Measurements from ENCODE around the gene C3orf22.

The C3orf22 gene

DNA sequence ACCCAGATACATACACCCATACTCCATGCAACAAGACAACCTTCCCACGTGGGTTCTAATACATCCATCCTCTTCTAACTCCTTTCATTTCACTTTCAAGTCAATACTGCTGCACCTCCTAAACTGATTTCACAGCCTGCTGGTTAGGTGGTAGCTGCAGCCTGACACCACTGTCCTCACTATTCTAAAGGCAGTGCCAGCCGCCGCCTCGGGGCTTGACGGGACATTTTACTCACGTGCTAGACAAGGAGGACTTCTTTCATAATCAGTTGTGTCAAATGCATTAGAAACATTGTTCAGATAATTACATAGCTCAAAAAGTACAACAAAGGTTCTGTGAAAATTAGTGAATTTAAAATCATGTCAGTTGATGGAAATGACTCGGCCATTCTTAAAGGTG lies 47.4 kb downstream of the C3orf22 start:
- DNase-seq = no peak

DNA sequence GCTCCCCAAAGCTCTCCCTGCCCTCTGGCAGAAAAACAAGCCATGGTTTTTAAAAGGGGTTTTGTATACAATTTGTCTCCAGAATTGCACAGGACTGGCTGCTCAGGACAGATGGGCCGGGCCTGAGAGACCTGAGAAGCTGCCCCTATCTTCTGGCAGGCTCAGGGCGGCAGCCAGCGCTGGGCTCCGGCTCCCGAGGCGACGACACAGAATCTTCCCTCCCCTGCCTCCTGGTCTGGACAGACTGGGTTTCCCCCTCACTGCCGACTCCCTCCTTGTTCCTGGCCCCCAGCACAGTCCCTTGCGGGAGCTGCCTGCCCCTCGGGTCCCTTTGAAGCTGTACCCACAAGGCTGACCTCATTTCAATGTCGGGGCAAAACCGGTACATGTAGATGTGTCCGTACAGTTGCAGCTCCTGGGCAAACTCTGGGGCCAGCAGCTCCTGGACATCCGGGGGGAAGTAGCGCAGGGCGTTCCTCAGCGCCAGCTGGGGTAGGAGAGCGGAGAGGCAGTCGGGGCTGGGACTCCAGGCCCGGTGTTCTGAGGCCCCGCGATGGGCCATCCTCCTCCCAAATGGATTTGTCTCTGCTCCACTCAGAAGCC lies 48.3 kb downstream of the C3orf22 start:
- DNase-seq = peak in 1 of 2 experiments; percentile 58

- DNase-seq = peak; percentile 26 to 81
Measured at GRCh38 chr3:126509597-126510307, 49.0 kb downstream of the C3orf22 start.

- DNase-seq = no peak
Measured at GRCh38 chr3:126508564-126508964, 50.2 kb downstream of the C3orf22 start.

DNA sequence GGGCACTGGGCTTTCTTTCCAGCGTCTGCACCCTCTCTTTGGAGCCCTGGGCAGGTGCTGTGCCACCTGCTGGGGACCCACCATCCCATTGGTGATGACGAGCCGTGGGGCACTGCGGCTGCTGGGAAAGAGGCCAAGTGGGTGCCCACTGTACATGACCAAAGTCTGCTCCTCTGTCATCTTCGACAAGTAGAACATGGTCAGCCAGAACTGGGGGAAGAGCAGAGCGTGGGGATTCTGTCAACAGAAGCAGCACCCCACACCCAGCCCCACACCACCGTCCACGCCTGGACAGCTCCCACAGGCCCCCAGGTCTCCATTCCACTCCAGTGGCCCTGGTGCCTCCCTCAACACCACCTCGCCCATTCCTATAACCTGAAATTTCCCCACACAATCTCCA lies 50.8 kb downstream of the C3orf22 start:
- no peak for DNase-seq

GRCh38 chr3:126503701-126504100 lies 55.0 kb downstream of the C3orf22 start:
- DNase-seq = no peak

DNA sequence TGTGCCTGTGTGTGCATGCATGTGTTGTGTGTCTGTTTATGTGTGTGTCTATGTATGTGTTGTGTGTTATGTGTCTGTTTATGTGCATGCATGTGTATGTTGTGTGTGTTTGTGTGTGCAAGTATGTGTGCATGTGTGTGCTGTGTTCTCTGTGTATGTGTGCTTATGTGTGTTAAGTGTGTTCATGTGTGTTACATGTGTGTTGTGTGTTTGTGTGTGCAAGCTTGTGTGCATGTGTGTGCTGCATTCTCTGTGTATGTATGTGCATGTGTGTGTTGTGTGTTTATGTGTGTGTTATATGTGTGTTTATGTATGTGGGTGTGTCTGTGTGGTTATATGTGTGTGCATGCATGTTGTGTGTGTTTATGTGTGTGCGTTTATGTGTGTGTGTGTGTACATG lies 56.1 kb downstream of the C3orf22 start:
- DNase-seq = no peak

GRCh38 chr3:126501736-126502135 lies 57.0 kb downstream of the C3orf22 start:
- DNase-seq = no peak

GRCh38 chr3:126501054-126501453 lies 57.7 kb downstream of the C3orf22 start:
- DNase-seq = no peak

DNA sequence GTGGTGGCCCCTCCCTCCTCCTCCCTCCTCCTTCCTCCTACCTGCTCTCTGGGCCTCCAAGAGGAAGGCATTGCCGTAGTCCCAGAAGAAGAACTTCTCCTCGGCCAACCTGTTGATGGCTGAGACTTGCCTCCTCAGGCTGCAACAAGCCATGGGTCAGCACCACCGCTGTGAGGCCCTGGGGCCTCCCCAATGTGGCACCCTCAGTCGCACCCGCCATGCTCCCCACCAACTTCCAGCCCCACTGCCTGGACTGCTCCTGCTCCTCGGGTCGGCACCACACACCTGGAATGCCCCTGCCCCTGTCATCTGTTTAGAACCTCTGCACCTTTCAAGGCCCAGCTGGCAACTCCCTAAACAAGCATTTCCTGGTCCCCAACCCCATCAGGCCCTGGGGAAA lies 58.7 kb downstream of the C3orf22 start:
- no peak for DNase-seq
